ENCODE measurements around the gene GNGT2. TPM values are rescaled to one million over a fixed set of nuclear protein-coding genes. Genes with fewer than 3 reads are reported as not detected.
A peak's percentile ranks its signal among the peaks of the same experiment; 100 is the strongest.

GNGT2 gene
- total RNA-seq, 1 experiment from 2014 or later = not detected

DNA sequence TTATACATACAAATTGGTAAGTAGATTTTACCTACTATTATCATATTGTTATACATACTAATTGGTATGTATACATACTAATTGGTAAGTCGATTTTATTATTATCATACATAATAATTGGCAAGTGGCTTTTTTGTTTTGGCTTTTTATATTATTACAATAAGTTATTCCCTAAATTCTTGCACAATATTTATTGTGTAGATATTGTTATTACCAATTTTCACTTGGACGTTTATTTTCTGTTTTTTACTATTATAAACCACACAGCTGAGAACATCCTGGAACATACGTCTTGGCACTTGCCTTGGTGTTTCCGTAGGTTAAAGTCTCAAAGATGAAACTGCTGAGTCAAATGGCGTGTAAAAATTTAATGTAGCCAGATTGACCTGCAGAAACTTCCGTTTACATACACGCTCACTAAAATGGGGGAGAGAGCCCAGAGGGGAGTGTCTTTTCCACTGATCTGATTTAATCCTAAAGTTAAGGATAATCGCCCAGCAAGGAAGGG is 18.9 kb downstream of the GNGT2 start:
- no TSS peak for BruUV-seq (replicated peaks)
- POLR2A ChIA-PET = interaction anchor here (0.5 to 1.1 kb wide), 2 partner anchors 11 to 38 kb away, joined by 13 read pairs; no protein-coding TSS in a partner anchor
- Histone ChIP-seq H3K4me1 (ENCODE audit: control insufficient read depth, insufficient read depth, low read length) (peaks cover 14% of the 10 kb centered on the region), H3K4me3 (ENCODE audit: low read depth in 2 of 2, low read length in 2 of 2) (peak overlapping the region; percentile 69 to 82), H3K36me3 (ENCODE audit: control insufficient read depth, insufficient read depth, low read length) (no peaks in the 10 kb centered on the region), H3K27ac (ENCODE audit: low read length) (peak overlapping the region; percentile 97), H3K9me3 (ENCODE audit: control insufficient read depth, insufficient read depth, low read depth, low read length) (no peaks in the 10 kb centered on the region), H3K27me3 (ENCODE audit: control insufficient read depth, insufficient read depth, low read length) (no peaks in the 10 kb centered on the region)
- ATAC-seq = no peak
- in situ Hi-C loops (cut with HindIII; ENCODE audit: low pct_unique_long_range_greater_than_20kb, low sequenced_read_pairs) = no loop called here
- no peak for DNase-seq (ENCODE audit: low read depth, low spot score)
- TF ChIP-seq, protein P1, sequence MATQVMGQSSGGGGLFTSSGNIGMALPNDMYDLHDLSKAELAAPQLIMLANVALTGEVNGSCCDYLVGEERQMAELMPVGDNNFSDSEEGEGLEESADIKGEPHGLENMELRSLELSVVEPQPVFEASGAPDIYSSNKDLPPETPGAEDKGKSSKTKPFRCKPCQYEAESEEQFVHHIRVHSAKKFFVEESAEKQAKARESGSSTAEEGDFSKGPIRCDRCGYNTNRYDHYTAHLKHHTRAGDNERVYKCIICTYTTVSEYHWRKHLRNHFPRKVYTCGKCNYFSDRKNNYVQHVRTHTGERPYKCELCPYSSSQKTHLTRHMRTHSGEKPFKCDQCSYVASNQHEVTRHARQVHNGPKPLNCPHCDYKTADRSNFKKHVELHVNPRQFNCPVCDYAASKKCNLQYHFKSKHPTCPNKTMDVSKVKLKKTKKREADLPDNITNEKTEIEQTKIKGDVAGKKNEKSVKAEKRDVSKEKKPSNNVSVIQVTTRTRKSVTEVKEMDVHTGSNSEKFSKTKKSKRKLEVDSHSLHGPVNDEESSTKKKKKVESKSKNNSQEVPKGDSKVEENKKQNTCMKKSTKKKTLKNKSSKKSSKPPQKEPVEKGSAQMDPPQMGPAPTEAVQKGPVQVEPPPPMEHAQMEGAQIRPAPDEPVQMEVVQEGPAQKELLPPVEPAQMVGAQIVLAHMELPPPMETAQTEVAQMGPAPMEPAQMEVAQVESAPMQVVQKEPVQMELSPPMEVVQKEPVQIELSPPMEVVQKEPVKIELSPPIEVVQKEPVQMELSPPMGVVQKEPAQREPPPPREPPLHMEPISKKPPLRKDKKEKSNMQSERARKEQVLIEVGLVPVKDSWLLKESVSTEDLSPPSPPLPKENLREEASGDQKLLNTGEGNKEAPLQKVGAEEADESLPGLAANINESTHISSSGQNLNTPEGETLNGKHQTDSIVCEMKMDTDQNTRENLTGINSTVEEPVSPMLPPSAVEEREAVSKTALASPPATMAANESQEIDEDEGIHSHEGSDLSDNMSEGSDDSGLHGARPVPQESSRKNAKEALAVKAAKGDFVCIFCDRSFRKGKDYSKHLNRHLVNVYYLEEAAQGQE (IDR thresholded peaks at IDR 0.05; ENCODE audit: insufficient read depth in 1 of 2, low read depth in 2 of 2, low read length in 1 of 2) = 0 out of 4 replicates have a peak, but pooled peaks of 1 of the 2 experiments have one; percentile 17
- no peak for TF ChIP-seq SIN3A (IDR thresholded peaks at IDR 0.05; ENCODE audit: borderline replicate concordance, insufficient read depth, low read depth, low read length)
- CTCF ChIA-PET = interaction anchor here (0.5 to 0.7 kb wide), 3 partner anchors 33 to 370 kb away, joined by 3 to 4 read pairs (median 4); no protein-coding TSS in a partner anchor
- intact Hi-C loops (cut with micrococcal nuclease; ENCODE audit: unreplicated experiment) = no loop called here

DNA sequence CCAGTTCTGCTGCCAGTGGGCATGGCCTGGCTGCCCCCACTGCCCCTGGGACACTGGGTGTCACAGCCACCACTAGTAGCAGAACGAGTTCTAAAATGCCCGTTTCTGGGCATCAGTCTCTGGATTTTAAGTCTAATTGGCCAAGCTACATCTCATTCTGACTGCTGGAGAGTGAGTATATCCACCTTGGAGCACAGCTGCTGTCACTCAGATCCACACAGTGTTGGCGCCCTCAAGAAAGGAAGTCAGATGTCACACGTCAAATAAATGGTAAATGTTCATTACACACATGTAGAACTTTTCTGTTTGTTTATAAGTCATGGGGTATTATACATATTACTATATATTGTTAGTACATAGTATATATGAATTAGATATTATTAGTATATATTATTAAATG is 19.4 kb downstream of the GNGT2 start:
- ChIA-PET CTCF (interaction anchor here (0.6 to 1.2 kb wide), 2 partner anchors 11 to 207 kb away, joined by 3 to 5 read pairs; no protein-coding TSS in a partner anchor), POLR2A (interaction anchor here (1.1 kb wide), 1 partner anchor 11 kb away, joined by 4 read pairs; no protein-coding TSS in a partner anchor)
- Histone ChIP-seq H3K4me1 (ENCODE audit: control insufficient read depth, insufficient read depth, low read length) (peaks cover 14% of the 10 kb centered on the region), H3K27me3 (ENCODE audit: control insufficient read depth, insufficient read depth, low read length) (no peaks in the 10 kb centered on the region), H3K36me3 (ENCODE audit: control insufficient read depth, insufficient read depth, low read length) (no peaks in the 10 kb centered on the region), H3K4me3 (ENCODE audit: low read depth in 2 of 2, low read length in 2 of 2) (peak overlapping the region in 1 of 2 experiments; percentile 5; a peak in 1 of 4 replicates), H3K9me3 (ENCODE audit: control insufficient read depth, insufficient read depth, low read depth, low read length) (no peaks in the 10 kb centered on the region), H3K27ac (ENCODE audit: low read length) (peak overlapping the region; percentile 18; the same call in 1 of the 2 replicates)
- ATAC-seq (no peak), DNase-seq (ENCODE audit: low read depth, low spot score) (no peak)
- TF ChIP-seq TCF7L2 (IDR thresholded peaks at IDR 0.05; ENCODE audit: low read depth, low read length) (no peak), POLR2AphosphoS5 (IDR thresholded peaks at IDR 0.05; ENCODE audit: low read depth, low read length) (no peak), SIN3A (IDR thresholded peaks at IDR 0.05; ENCODE audit: borderline replicate concordance, insufficient read depth, low read depth, low read length) (no peak)
- TF ChIP-seq, protein P2, sequence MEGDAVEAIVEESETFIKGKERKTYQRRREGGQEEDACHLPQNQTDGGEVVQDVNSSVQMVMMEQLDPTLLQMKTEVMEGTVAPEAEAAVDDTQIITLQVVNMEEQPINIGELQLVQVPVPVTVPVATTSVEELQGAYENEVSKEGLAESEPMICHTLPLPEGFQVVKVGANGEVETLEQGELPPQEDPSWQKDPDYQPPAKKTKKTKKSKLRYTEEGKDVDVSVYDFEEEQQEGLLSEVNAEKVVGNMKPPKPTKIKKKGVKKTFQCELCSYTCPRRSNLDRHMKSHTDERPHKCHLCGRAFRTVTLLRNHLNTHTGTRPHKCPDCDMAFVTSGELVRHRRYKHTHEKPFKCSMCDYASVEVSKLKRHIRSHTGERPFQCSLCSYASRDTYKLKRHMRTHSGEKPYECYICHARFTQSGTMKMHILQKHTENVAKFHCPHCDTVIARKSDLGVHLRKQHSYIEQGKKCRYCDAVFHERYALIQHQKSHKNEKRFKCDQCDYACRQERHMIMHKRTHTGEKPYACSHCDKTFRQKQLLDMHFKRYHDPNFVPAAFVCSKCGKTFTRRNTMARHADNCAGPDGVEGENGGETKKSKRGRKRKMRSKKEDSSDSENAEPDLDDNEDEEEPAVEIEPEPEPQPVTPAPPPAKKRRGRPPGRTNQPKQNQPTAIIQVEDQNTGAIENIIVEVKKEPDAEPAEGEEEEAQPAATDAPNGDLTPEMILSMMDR (IDR thresholded peaks at IDR 0.05) = no peak
- TF ChIP-seq, protein P1 (IDR thresholded peaks at IDR 0.05; ENCODE audit: insufficient read depth in 1 of 2, low read depth in 2 of 2, low read length in 1 of 2) = no peak
- intact Hi-C loops (cut with micrococcal nuclease; ENCODE audit: unreplicated experiment) (no loop called here), in situ Hi-C loops (cut with HindIII; ENCODE audit: low pct_unique_long_range_greater_than_20kb, low sequenced_read_pairs) (no loop called here)
- no TSS peak for BruUV-seq (replicated peaks)
